ENCODE results near the gene IL18R1. TPM values are rescaled to one million over a fixed set of nuclear protein-coding genes. Genes with fewer than 3 reads are reported as not detected.

Gene IL18R1
- total RNA-seq, 1 donor from 2014 or later, result 2.4 TPM

DNA sequence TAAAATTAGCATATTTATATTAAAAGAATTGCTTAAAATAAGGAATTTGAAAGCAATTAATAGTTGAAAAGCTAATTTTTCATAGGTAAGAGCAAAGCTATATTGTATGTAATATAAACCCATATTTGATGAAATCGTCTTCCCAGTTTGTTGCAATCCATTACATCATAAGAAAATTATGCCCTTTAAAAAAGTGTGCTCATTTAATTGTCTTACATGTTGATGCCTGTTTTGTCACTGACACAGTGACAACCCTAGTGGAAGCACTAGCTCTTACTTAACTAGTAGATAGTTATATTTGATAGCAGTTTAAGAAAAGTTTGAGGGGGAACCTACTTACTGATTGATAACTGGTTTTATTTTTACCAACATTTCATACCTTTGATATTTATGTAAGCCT, 37.3 kb downstream of the IL18R1 start:
- Mint-ChIP-seq H3K36me3 (ENCODE audit: low read depth, unreplicated experiment) (no peaks in the 10 kb centered on the region), H3K27ac (ENCODE audit: unreplicated experiment) (no peak overlapping the region), H3K4me1 (ENCODE audit: low read depth, unreplicated experiment) (peaks cover 3% of the 10 kb centered on the region), H3K9me3 (ENCODE audit: unreplicated experiment) (no peaks in the 10 kb centered on the region), H3K4me3 (ENCODE audit: unreplicated experiment) (no peak overlapping the region), H3K27me3 (ENCODE audit: low read depth, unreplicated experiment) (no peaks in the 10 kb centered on the region)
- Histone ChIP-seq H4K20me1 (ENCODE audit: insufficient read depth, low read length) (no peaks in the 10 kb centered on the region), H3K27ac (ENCODE audit: low read depth, low read length) (no peak overlapping the region), H3K9me3 (ENCODE audit: insufficient read depth, low read depth, low read length) (no peaks in the 10 kb centered on the region), H3K79me2 (ENCODE audit: insufficient read depth, low read length) (no peaks in the 10 kb centered on the region), H3K4me3 (ENCODE audit: insufficient read depth, low read depth, low read length) (no peak overlapping the region), H3K36me3 (ENCODE audit: insufficient read depth, low read length) (no peaks in the 10 kb centered on the region), H3K4me2 (ENCODE audit: low read length) (no peak overlapping the region), H3K9ac (ENCODE audit: low read length) (no peak overlapping the region), H3K27me3 (ENCODE audit: insufficient read depth, low read length) (peaks cover 5% of the 10 kb centered on the region), H2AFZ (ENCODE audit: low read depth, low read length) (no peak overlapping the region), H3K4me1 (ENCODE audit: insufficient read depth, low read length) (no peaks in the 10 kb centered on the region)
- TF ChIP-seq, protein P1, sequence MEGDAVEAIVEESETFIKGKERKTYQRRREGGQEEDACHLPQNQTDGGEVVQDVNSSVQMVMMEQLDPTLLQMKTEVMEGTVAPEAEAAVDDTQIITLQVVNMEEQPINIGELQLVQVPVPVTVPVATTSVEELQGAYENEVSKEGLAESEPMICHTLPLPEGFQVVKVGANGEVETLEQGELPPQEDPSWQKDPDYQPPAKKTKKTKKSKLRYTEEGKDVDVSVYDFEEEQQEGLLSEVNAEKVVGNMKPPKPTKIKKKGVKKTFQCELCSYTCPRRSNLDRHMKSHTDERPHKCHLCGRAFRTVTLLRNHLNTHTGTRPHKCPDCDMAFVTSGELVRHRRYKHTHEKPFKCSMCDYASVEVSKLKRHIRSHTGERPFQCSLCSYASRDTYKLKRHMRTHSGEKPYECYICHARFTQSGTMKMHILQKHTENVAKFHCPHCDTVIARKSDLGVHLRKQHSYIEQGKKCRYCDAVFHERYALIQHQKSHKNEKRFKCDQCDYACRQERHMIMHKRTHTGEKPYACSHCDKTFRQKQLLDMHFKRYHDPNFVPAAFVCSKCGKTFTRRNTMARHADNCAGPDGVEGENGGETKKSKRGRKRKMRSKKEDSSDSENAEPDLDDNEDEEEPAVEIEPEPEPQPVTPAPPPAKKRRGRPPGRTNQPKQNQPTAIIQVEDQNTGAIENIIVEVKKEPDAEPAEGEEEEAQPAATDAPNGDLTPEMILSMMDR (IDR thresholded peaks at IDR 0.05; ENCODE audit: insufficient read depth, low read depth, low read length), result no peak
- TF ChIP-seq EZH2 (IDR thresholded peaks at IDR 0.05; ENCODE audit: insufficient read depth, low read length), result no peak
- FAIRE-seq, result no peak
- no peak for DNase-seq (ENCODE audit: low read depth)

DNA sequence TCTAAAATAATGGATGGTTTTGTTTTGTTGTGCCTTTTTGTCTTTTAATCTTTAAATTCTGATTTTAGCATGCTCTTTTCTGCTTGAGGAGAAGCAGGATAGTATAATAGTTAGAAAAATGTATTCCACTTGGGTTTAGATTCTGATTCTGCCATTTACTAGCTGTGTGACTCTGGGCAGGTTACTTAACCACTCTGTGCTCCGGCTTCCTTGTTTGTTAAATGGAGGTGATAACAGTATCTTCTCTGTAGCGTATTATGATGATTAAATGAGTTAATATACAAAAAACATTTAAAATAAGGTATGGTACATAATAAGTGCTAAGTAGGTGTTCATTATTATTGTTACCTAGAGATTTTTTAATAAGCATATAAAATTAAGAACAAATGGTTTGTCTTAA, 40.4 kb downstream of the IL18R1 start:
- Histone ChIP-seq H3K27ac (ENCODE audit: low read depth, low read length) (no peak overlapping the region), H4K20me1 (ENCODE audit: insufficient read depth, low read length) (no peaks in the 10 kb centered on the region), H3K36me3 (ENCODE audit: insufficient read depth, low read length) (no peaks in the 10 kb centered on the region), H3K4me3 (ENCODE audit: insufficient read depth, low read depth, low read length) (no peak overlapping the region), H3K9ac (ENCODE audit: low read length) (no peak overlapping the region), H3K27me3 (ENCODE audit: insufficient read depth, low read length) (peaks cover 5% of the 10 kb centered on the region), H3K79me2 (ENCODE audit: insufficient read depth, low read length) (no peaks in the 10 kb centered on the region), H3K9me3 (ENCODE audit: insufficient read depth, low read depth, low read length) (no peaks in the 10 kb centered on the region), H3K4me1 (ENCODE audit: insufficient read depth, low read length) (no peaks in the 10 kb centered on the region), H3K4me2 (ENCODE audit: low read length) (no peak overlapping the region), H2AFZ (ENCODE audit: low read depth, low read length) (no peak overlapping the region)
- DNase-seq (ENCODE audit: low read depth), result no peak
- Mint-ChIP-seq H3K9me3 (ENCODE audit: unreplicated experiment) (no peaks in the 10 kb centered on the region), H3K4me3 (ENCODE audit: unreplicated experiment) (no peak overlapping the region), H3K27me3 (ENCODE audit: low read depth, unreplicated experiment) (no peaks in the 10 kb centered on the region), H3K4me1 (ENCODE audit: low read depth, unreplicated experiment) (no peaks in the 10 kb centered on the region), H3K36me3 (ENCODE audit: low read depth, unreplicated experiment) (no peaks in the 10 kb centered on the region), H3K27ac (ENCODE audit: unreplicated experiment) (no peak overlapping the region)
- no peak for FAIRE-seq
- TF ChIP-seq EZH2 (IDR thresholded peaks at IDR 0.05; ENCODE audit: insufficient read depth, low read length), result no peak
- TF ChIP-seq, protein P1 (IDR thresholded peaks at IDR 0.05; ENCODE audit: insufficient read depth, low read depth, low read length), result no peak

- Mint-ChIP-seq H3K4me1 (ENCODE audit: low read depth, unreplicated experiment) (no peaks in the 10 kb centered on the region), H3K27me3 (ENCODE audit: low read depth, unreplicated experiment) (no peaks in the 10 kb centered on the region), H3K4me3 (ENCODE audit: unreplicated experiment) (no peak overlapping the region), H3K9me3 (ENCODE audit: unreplicated experiment) (no peaks in the 10 kb centered on the region), H3K36me3 (ENCODE audit: low read depth, unreplicated experiment) (no peaks in the 10 kb centered on the region), H3K27ac (ENCODE audit: unreplicated experiment) (no peak overlapping the region)
- Histone ChIP-seq H3K4me2 (ENCODE audit: low read length) (no peak overlapping the region), H4K20me1 (ENCODE audit: insufficient read depth, low read length) (no peaks in the 10 kb centered on the region), H3K27ac (ENCODE audit: low read depth, low read length) (no peak overlapping the region), H3K79me2 (ENCODE audit: insufficient read depth, low read length) (no peaks in the 10 kb centered on the region), H3K36me3 (ENCODE audit: insufficient read depth, low read length) (no peaks in the 10 kb centered on the region), H3K9me3 (ENCODE audit: insufficient read depth, low read depth, low read length) (no peaks in the 10 kb centered on the region), H3K27me3 (ENCODE audit: insufficient read depth, low read length) (peaks cover 5% of the 10 kb centered on the region), H3K4me3 (ENCODE audit: insufficient read depth, low read depth, low read length) (no peak overlapping the region), H2AFZ (ENCODE audit: low read depth, low read length) (no peak overlapping the region), H3K4me1 (ENCODE audit: insufficient read depth, low read length) (no peaks in the 10 kb centered on the region), H3K9ac (ENCODE audit: low read length) (no peak overlapping the region)
- no peak for FAIRE-seq
- TF ChIP-seq, protein P1 (IDR thresholded peaks at IDR 0.05; ENCODE audit: insufficient read depth, low read depth, low read length), result no peak
- TF ChIP-seq EZH2 (IDR thresholded peaks at IDR 0.05; ENCODE audit: insufficient read depth, low read length), result no peak
- DNase-seq (ENCODE audit: low read depth), result no peak
These were observed 41.6 kb downstream of the IL18R1 start for GRCh38 chr2:102397209-102397608.
